ENCODE data around the gene TMTC1.

GRCh38 chr12:29673346-29673745 is 110.4 kb downstream of the TMTC1 start:
- no peak for TF ChIP-seq POLR2A (IDR thresholded peaks at IDR 0.05)
- TF ChIP-seq, protein P1, sequence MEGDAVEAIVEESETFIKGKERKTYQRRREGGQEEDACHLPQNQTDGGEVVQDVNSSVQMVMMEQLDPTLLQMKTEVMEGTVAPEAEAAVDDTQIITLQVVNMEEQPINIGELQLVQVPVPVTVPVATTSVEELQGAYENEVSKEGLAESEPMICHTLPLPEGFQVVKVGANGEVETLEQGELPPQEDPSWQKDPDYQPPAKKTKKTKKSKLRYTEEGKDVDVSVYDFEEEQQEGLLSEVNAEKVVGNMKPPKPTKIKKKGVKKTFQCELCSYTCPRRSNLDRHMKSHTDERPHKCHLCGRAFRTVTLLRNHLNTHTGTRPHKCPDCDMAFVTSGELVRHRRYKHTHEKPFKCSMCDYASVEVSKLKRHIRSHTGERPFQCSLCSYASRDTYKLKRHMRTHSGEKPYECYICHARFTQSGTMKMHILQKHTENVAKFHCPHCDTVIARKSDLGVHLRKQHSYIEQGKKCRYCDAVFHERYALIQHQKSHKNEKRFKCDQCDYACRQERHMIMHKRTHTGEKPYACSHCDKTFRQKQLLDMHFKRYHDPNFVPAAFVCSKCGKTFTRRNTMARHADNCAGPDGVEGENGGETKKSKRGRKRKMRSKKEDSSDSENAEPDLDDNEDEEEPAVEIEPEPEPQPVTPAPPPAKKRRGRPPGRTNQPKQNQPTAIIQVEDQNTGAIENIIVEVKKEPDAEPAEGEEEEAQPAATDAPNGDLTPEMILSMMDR (IDR thresholded peaks at IDR 0.05): no peak

Measured in uterus (tissue), 2 donors.